SK-N-SH (cell line): ENCODE measurements around the gene TRMO. TPM values are rescaled to one million over a fixed set of nuclear protein-coding genes. Genes with fewer than 3 reads are reported as not detected.

Experiments
- CTCF ChIA-PET: fragments of 300-600, 350-600 bp; formaldehyde crosslinking; extraction: SDS; loops from one replicate; lab custom pipeline; 2021; lab: Yijun Ruan, JAX
- POLR2A ChIA-PET: fragments of 350-600 bp; sonication (Branson Sonifier 250); formaldehyde crosslinking; extraction: SDS; loops from one replicate; lab custom pipeline; 2020; ENCODE audit warnings: antibody characterized with exemption, inconsistent platforms; lab: Yijun Ruan, JAX
- DNase-seq: peaks from one replicate; pipeline ENCODE4 v3.0.0; 2012
- H2AFZ ChIP-seq: fragments of 200-600 bp; sonication (generic); 2 replicates; pipeline ENCODE4 v1.8.1; 2016; ENCODE audit warnings: antibody characterized with exemption, mild to moderate bottlenecking, low read depth
- H3F3A ChIP-seq: fragments of 200-600 bp; sonication (generic); replicated peaks from 2 replicates; pipeline ENCODE3; 2016; ENCODE audit warnings: antibody characterized with exemption, mild to moderate bottlenecking; ENCODE audit not compliant: insufficient read depth
- H3K27ac ChIP-seq, 2 experiments: fragments of 200-500 bp in 1 of 2; fragments of 200-600 bp in 1 of 2; sonication (Bioruptor generic) in 1 of 2; sonication (generic), shearing (Covaris generic) in 1 of 2; 2 replicates each; pipeline versions ENCODE4 v1.5.1 to v1.6.1; 2014 to 2016; ENCODE audit warnings: low read depth in 2 of 2, inconsistent platforms in 1 of 2, low read length in 1 of 2, mild to moderate bottlenecking in 1 of 2, mixed read lengths in 1 of 2
- H3K27me3 ChIP-seq: fragments of 200-600 bp; sonication (generic), shearing (Covaris generic); 2 replicates; pipeline ENCODE4 v1.6.1; 2016; ENCODE audit warnings: mixed run types; ENCODE audit not compliant: insufficient read depth
- H3K36me3 ChIP-seq, 2 experiments: fragments of 200-500 bp in 1 of 2; fragments of 200-600 bp in 1 of 2; sonication (Bioruptor generic) in 1 of 2; sonication (generic) in 1 of 2; replicated peaks in 1 of 2; 2 replicates each; pipeline versions ENCODE3 to v1.5.1; 2014 to 2016; ENCODE audit warnings: low read length in 1 of 2, mild to moderate bottlenecking in 1 of 2; ENCODE audit not compliant: insufficient read depth in 2 of 2, control insufficient read depth in 1 of 2
- H3K4me1 ChIP-seq, 2 experiments: fragments of 200-500 bp in 1 of 2; fragments of 200-600 bp in 1 of 2; sonication (Bioruptor generic) in 1 of 2; sonication (generic), shearing (Covaris generic) in 1 of 2; 2 replicates each; pipeline versions ENCODE4 v1.5.1 to v1.6.1; 2014 to 2016; ENCODE audit warnings: low read depth in 1 of 2, low read length in 1 of 2, mixed run types in 1 of 2; ENCODE audit not compliant: insufficient read depth in 2 of 2, control insufficient read depth in 1 of 2
- H3K4me2 ChIP-seq: fragments of 200-600 bp; sonication (generic), shearing (Covaris generic); 2 replicates; pipeline ENCODE4 v1.6.1; 2017; ENCODE audit warnings: mixed run types
- H3K4me3 ChIP-seq, 2 experiments: fragments of 200-500 bp in 1 of 2; fragments of 200-600 bp in 1 of 2; sonication (Bioruptor generic) in 1 of 2; sonication (generic), shearing (Covaris generic) in 1 of 2; 2 replicates each; pipeline versions ENCODE4 v1.5.1 to v1.8.1; 2014 to 2016; ENCODE audit warnings: low read depth in 2 of 2, inconsistent platforms in 1 of 2, low read length in 1 of 2, mild to moderate bottlenecking in 1 of 2, mixed read lengths in 1 of 2, moderate library complexity in 1 of 2
- H3K79me2 ChIP-seq: fragments of 200-600 bp; sonication (generic); 2 replicates; pipeline ENCODE4 v1.8.1; 2017; ENCODE audit warnings: mild to moderate bottlenecking; ENCODE audit not compliant: insufficient read depth
- H3K9ac ChIP-seq: fragments of 200-600 bp; sonication (generic); 2 replicates; pipeline ENCODE4 v1.6.1; 2017; ENCODE audit warnings: mixed run types
- H3K9me2 ChIP-seq: fragments of 200-600 bp; sonication (generic); 2 replicates; pipeline ENCODE4 v1.6.1; 2017; ENCODE audit warnings: mixed run types
- H3K9me3 ChIP-seq: fragments of 200-600 bp; sonication (generic); 2 replicates; pipeline ENCODE4 v1.6.1; 2017; ENCODE audit warnings: mixed run types, mild to moderate bottlenecking, moderate library complexity
- H4K20me1 ChIP-seq: fragments of 200-600 bp; sonication (generic); 2 replicates; pipeline ENCODE4 v1.6.1; 2017; ENCODE audit warnings: mild to moderate bottlenecking, mixed run types; ENCODE audit not compliant: insufficient read depth
- EP300 ChIP-seq, 2 experiments: IDR thresholded peaks; 2 replicates each; pipeline versions ENCODE4 v1.4.0 to v1.6.1; 2012; ENCODE audit warnings: borderline replicate concordance in 1 of 2, low read depth in 1 of 2, low read length in 1 of 2
- FOSL2 ChIP-seq: IDR thresholded peaks from 2 replicates; pipeline ENCODE4 v1.4.0; 2012; ENCODE audit warnings: low read depth, mild to moderate bottlenecking, moderate library complexity, borderline replicate concordance
- FOXJ3 ChIP-seq: sonication (generic); formaldehyde crosslinking; IDR thresholded peaks from 2 replicates; pipeline ENCODE4 v1.5.1; 2020; ENCODE audit warnings: mild to moderate bottlenecking, missing genetic modification reagents
- FOXM1 ChIP-seq: IDR thresholded peaks from 2 replicates; pipeline ENCODE4 v1.4.0; 2012; ENCODE audit warnings: low read depth, mild to moderate bottlenecking
- GABPA ChIP-seq: IDR thresholded peaks from 2 replicates; pipeline ENCODE4 v1.4.0; 2012; ENCODE audit warnings: low read depth, mild to moderate bottlenecking
- NRF1 ChIP-seq: IDR thresholded peaks from 2 replicates; pipeline ENCODE4 v1.6.1; 2012; ENCODE audit warnings: low read depth, mild to moderate bottlenecking, low read length
- RCOR1 ChIP-seq: fragments of 150-350 bp; IDR thresholded peaks from 2 replicates; pipeline ENCODE4 v1.6.1; 2017; ENCODE audit warnings: antibody characterized with exemption, low read length
- RXRA ChIP-seq: IDR thresholded peaks from 2 replicates; pipeline ENCODE4 v1.4.0; 2012; ENCODE audit warnings: low read depth, mild to moderate bottlenecking, borderline replicate concordance
- SMC3 ChIP-seq: IDR thresholded peaks from 2 replicates; pipeline ENCODE4 v1.6.1; 2012; ENCODE audit warnings: low read depth, low read length, improper control_type of control experiment
- TAF1 ChIP-seq: IDR thresholded peaks from 2 replicates; pipeline ENCODE4 v1.6.1; 2012; ENCODE audit warnings: low read depth, mild to moderate bottlenecking, low read length, moderate library complexity, borderline replicate concordance
- YY1 ChIP-seq: IDR thresholded peaks from 2 replicates; pipeline ENCODE4 v1.4.0; 2012; ENCODE audit warnings: low read depth, mild to moderate bottlenecking
- WGBS: methylation state at CpG from one replicate; pipeline ENCODE4 v1.1.6; 2017; ENCODE audit warnings: low lambda C conversion rate; 5-methylcytosine and 5-hydroxymethylcytosine counted together
- polyA plus RNA-seq, 3 experiments: library from polyadenylated mRNA; depleted of rRNA; stranded (reverse); fragments of >200 nt; gene quantifications; 2 replicates each; pipeline ENCODE4 v1.2.3, GENCODE V29; 2012
- TF ChIP-seq, protein P1 (sequence below): fragments of 150-350 bp; IDR thresholded peaks from 2 replicates; pipeline ENCODE4 v1.6.1; 2016; ENCODE audit warnings: mild to moderate bottlenecking, low read depth, low read length
- TF ChIP-seq, protein P2 (sequence below): IDR thresholded peaks from 2 replicates; pipeline ENCODE4; 2012
- TF ChIP-seq, protein P3 (sequence below): IDR thresholded peaks from 2 replicates; pipeline ENCODE4 v1.4.0; 2012; ENCODE audit warnings: low read depth

The TRMO gene
- polyA plus RNA-seq, 1 of the 3 experiments (the other 2 are of a cell fraction) = 8.1 TPM

- TF ChIP-seq, protein P1, sequence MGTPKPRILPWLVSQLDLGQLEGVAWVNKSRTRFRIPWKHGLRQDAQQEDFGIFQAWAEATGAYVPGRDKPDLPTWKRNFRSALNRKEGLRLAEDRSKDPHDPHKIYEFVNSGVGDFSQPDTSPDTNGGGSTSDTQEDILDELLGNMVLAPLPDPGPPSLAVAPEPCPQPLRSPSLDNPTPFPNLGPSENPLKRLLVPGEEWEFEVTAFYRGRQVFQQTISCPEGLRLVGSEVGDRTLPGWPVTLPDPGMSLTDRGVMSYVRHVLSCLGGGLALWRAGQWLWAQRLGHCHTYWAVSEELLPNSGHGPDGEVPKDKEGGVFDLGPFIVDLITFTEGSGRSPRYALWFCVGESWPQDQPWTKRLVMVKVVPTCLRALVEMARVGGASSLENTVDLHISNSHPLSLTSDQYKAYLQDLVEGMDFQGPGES = no peak
- TF ChIP-seq, protein P2, sequence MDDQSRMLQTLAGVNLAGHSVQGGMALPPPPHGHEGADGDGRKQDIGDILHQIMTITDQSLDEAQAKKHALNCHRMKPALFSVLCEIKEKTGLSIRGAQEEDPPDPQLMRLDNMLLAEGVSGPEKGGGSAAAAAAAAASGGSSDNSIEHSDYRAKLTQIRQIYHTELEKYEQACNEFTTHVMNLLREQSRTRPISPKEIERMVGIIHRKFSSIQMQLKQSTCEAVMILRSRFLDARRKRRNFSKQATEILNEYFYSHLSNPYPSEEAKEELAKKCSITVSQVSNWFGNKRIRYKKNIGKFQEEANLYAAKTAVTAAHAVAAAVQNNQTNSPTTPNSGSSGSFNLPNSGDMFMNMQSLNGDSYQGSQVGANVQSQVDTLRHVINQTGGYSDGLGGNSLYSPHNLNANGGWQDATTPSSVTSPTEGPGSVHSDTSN = no peak
- TF ChIP-seq, all 33 proteins: peak for 0
Measured at GRCh38 chr9:97970165-97970564, 47.9 kb upstream of the TRMO start (continued).

GRCh38 chr9:97969014-97969413 is 46.7 kb upstream of the TRMO start:
- no peaks in the 10 kb centered on the region for H3K9me2 ChIP-seq
- peaks cover 28% of the 10 kb centered on the region; the same call in 1 of the 2 replicates for H3K27me3 ChIP-seq
- no peaks in the 10 kb centered on the region for H3K9me3 ChIP-seq
- CTCF ChIA-PET = interaction anchor here (0.6 kb wide), 1 partner anchor 13 kb away, joined by 3 read pairs; no protein-coding TSS in a partner anchor
- no peak overlapping the region for H3K27ac ChIP-seq
- H3K9ac ChIP-seq = no peak overlapping the region
- no peak overlapping the region for H3K4me3 ChIP-seq
- TF ChIP-seq SMC3 (no peak), YY1 (no peak), RXRA (no peak), RCOR1 (no peak), FOSL2 (no peak), NRF1 (no peak), FOXJ3 (CRISPR knock-in tag) (no peak), FOXM1 (no peak), EP300 (IDR thresholded peaks at IDR 0.05; ENCODE audit: borderline replicate concordance in 1 of 2, low read depth in 1 of 2, low read length in 1 of 2) (no peak), GABPA (no peak), TAF1 (no peak)
- TF ChIP-seq, protein P3, sequence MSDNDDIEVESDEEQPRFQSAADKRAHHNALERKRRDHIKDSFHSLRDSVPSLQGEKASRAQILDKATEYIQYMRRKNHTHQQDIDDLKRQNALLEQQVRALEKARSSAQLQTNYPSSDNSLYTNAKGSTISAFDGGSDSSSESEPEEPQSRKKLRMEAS = no peak
- TF ChIP-seq, protein P2 = no peak
- TF ChIP-seq, all 33 proteins: peak for 0
- WGBS = 59% methylated on average over 2 of the region's 2 CpGs
- Histone ChIP-seq H3K79me2 (no peaks in the 10 kb centered on the region), H2AFZ (no peak overlapping the region), H3F3A (no peaks in the 10 kb centered on the region), H4K20me1 (no peaks in the 10 kb centered on the region), H3K4me2 (no peak overlapping the region), H3K36me3 (no peaks in the 10 kb centered on the region), H3K4me1 (no peaks in the 10 kb centered on the region)
- no peak for DNase-seq
- POLR2A ChIA-PET = no interaction called here
